Right hindlimb (tissue), 1 donor: ENCODE data around the gene GPSM1.

Experiments used
- DNase-seq: peaks from one replicate; pipeline ENCODE4 v3.0.0-alpha.2; 2018

GPSM1 gene

GRCh38 chr9:136292026-136292538 is 35.3 kb upstream of the GPSM1 start:
- no peak for DNase-seq

- DNase-seq: no peak
These were observed 34.5 kb upstream of the GPSM1 start for GRCh38 chr9:136292591-136293448.

GRCh38 chr9:136293476-136294077 is 33.8 kb upstream of the GPSM1 start:
- no peak for DNase-seq

- no peak for DNase-seq
These were observed 32.9 kb upstream of the GPSM1 start for GRCh38 chr9:136294437-136294836.

GRCh38 chr9:136295055-136295454 is 32.3 kb upstream of the GPSM1 start:
- no peak for DNase-seq

- no peak for DNase-seq
These were observed 31.6 kb upstream of the GPSM1 start for GRCh38 chr9:136295542-136296433.

GRCh38 chr9:136296434-136297015 is 30.8 kb upstream of the GPSM1 start:
- DNase-seq: no peak

- DNase-seq: no peak
These were observed 30.2 kb upstream of the GPSM1 start for GRCh38 chr9:136297016-136297691.

GRCh38 chr9:136297766-136298735 is 29.3 kb upstream of the GPSM1 start:
- DNase-seq: no peak

- no peak for DNase-seq
These were observed 28.2 kb upstream of the GPSM1 start for GRCh38 chr9:136299116-136299515.

GRCh38 chr9:136299541-136299940 is 27.8 kb upstream of the GPSM1 start:
- DNase-seq: no peak

- no peak for DNase-seq
These were observed 27.3 kb upstream of the GPSM1 start for GRCh38 chr9:136300016-136300545.

- no peak for DNase-seq
These were observed 26.5 kb upstream of the GPSM1 start for GRCh38 chr9:136300866-136301265.

- no peak for DNase-seq
These were observed 24.8 kb upstream of the GPSM1 start for GRCh38 chr9:136302527-136302926.

- DNase-seq: no peak
These were observed 24.1 kb upstream of the GPSM1 start for GRCh38 chr9:136303066-136303824.

- DNase-seq: no peak
These were observed 23.4 kb upstream of the GPSM1 start, which contains the start of gene CCDC187 for GRCh38 chr9:136303825-136304416. Gene CCDC187 (minus strand): TSS chr9:136304094. CDS start chr9:136303830, 264 bp downstream.

- DNase-seq: no peak
These were observed 22.9 kb upstream of the GPSM1 start for GRCh38 chr9:136304456-136304855.

GRCh38 chr9:136304981-136305380 is 22.4 kb upstream of the GPSM1 start:
- DNase-seq: no peak

GRCh38 chr9:136305804-136306203 is 21.5 kb upstream of the GPSM1 start:
- no peak for DNase-seq
